CD4-positive, alpha-beta T cell treated with Interleukin-10 for 1 hour (primary cell): Measurements from ENCODE around the gene CNTF.

Experiments
- DNase-seq: peaks from one replicate; pipeline ENCODE4 v3.0.0-alpha.2; 2020

The CNTF gene

GRCh38 chr11:58647866-58648265 lies 25.4 kb downstream of the CNTF start:
- DNase-seq: no peak

- no peak for DNase-seq
Measured at GRCh38 chr11:58649623-58650022, 27.2 kb downstream of the CNTF start.

- DNase-seq: no peak
Measured at GRCh38 chr11:58650496-58650895, 28.0 kb downstream of the CNTF start.

GRCh38 chr11:58652726-58653280 lies 30.3 kb downstream of the CNTF start:
- DNase-seq: no peak

- DNase-seq: peak; percentile 72
Measured at GRCh38 chr11:58654079-58654907, 31.8 kb downstream of the CNTF start.

GRCh38 chr11:58654908-58655296 lies 32.4 kb downstream of the CNTF start:
- DNase-seq: no peak

- no peak for DNase-seq
Measured at GRCh38 chr11:58656348-58656747, 33.9 kb downstream of the CNTF start.

- DNase-seq: no peak
Measured at GRCh38 chr11:58658623-58659022, 36.2 kb downstream of the CNTF start.

GRCh38 chr11:58659404-58659803 lies 36.9 kb downstream of the CNTF start:
- no peak for DNase-seq

- no peak for DNase-seq
Measured at GRCh38 chr11:58659910-58660570, 37.6 kb downstream of the CNTF start.

GRCh38 chr11:58671983-58672633 lies 49.6 kb downstream of the CNTF start:
- DNase-seq: no peak

GRCh38 chr11:58674609-58675008 lies 52.1 kb downstream of the CNTF start:
- no peak for DNase-seq
